WTC11 (cell line): ENCODE measurements around the gene AHNAK. TPM values are rescaled to one million over a fixed set of nuclear protein-coding genes. Genes with fewer than 3 reads are reported as not detected.

Source experiments
- ATAC-seq: fragments of 200-7000 bp; cut with Tn5 transposase; 2 replicates; pipeline ENCODE4 v1.10.0; 2021; ENCODE audit warnings: mild to moderate bottlenecking, moderate library complexity
- CTCF ChIA-PET: fragments of 300-600 bp; sonication (Branson Sonifier 250); formaldehyde crosslinking; loops from one replicate; lab custom pipeline; 2021; ENCODE audit warnings: antibody characterized with exemption; lab: Charles Lee
- POLR2A ChIA-PET: fragments of 350-600 bp; sonication (Branson Sonifier 250); formaldehyde crosslinking; loops from one replicate; lab custom pipeline; 2021; ENCODE audit warnings: antibody characterized with exemption; lab: Charles Lee
- DNase-seq: peaks from one replicate; pipeline ENCODE4 v3.0.0; 2021; ENCODE audit warnings: low spot score
- H3K27ac Mint-ChIP-seq: 2 replicates; pipeline ENCODE4 v1.8.0; 2021; ENCODE audit warnings: mixed read lengths
- H3K27me3 Mint-ChIP-seq: 2 replicates; pipeline ENCODE4 v1.8.0; 2021; ENCODE audit warnings: low read depth, mild to moderate bottlenecking, moderate library complexity, mixed read lengths
- H3K36me3 Mint-ChIP-seq: 2 replicates; pipeline ENCODE4 v1.8.0; 2021; ENCODE audit warnings: mixed read lengths
- H3K4me1 Mint-ChIP-seq: 2 replicates; pipeline ENCODE4 v1.8.0; 2022; ENCODE audit warnings: mixed read lengths
- H3K4me3 Mint-ChIP-seq: 2 replicates; pipeline ENCODE4 v1.8.0; 2021; ENCODE audit warnings: mild to moderate bottlenecking, moderate library complexity, mixed read lengths
- H3K9me3 Mint-ChIP-seq: 2 replicates; pipeline ENCODE4 v1.8.0; 2021; ENCODE audit warnings: mixed read lengths
- CREM ChIP-seq: sonication (generic); formaldehyde crosslinking; IDR thresholded peaks from 2 replicates; pipeline ENCODE4 v1.8.1; 2022; ENCODE audit warnings: mild to moderate bottlenecking, missing genetic modification reagents, moderate library complexity
- ELF4 ChIP-seq: sonication (generic); formaldehyde crosslinking; IDR thresholded peaks from 2 replicates; pipeline ENCODE4 v1.8.1; 2022; ENCODE audit warnings: low read depth, mild to moderate bottlenecking, moderate library complexity, missing genetic modification reagents
- EMX1 ChIP-seq: fragments of 250-450 bp; sonication (Bioruptor Pico); IDR thresholded peaks from 2 replicates; pipeline ENCODE4 v1.8.0; 2021; ENCODE audit warnings: mild to moderate bottlenecking
- FOXP1 ChIP-seq: sonication (generic); formaldehyde crosslinking; IDR thresholded peaks from 2 replicates; pipeline ENCODE4 v1.8.0; 2022; ENCODE audit warnings: missing genetic modification reagents, mild to moderate bottlenecking, moderate library complexity, borderline replicate concordance
- JAZF1 ChIP-seq: fragments of 250-450 bp; sonication (Bioruptor Pico); IDR thresholded peaks from 2 replicates; pipeline ENCODE4 v1.9.0; 2021; ENCODE audit warnings: moderate library complexity, mild to moderate bottlenecking, inconsistent platforms
- SMAD4 ChIP-seq: sonication (generic); formaldehyde crosslinking; IDR thresholded peaks from 2 replicates; pipeline ENCODE4 v1.8.0; 2022; ENCODE audit warnings: mild to moderate bottlenecking, missing genetic modification reagents
- SP1 ChIP-seq: sonication (generic); formaldehyde crosslinking; conservative IDR thresholded peaks from 2 replicates; pipeline ENCODE4 v1.8.1; 2022; ENCODE audit warnings: missing genetic modification reagents
- TEAD1 ChIP-seq: sonication (generic); formaldehyde crosslinking; IDR thresholded peaks from 2 replicates; pipeline ENCODE4 v1.8.0; 2022; ENCODE audit warnings: mild to moderate bottlenecking, missing genetic modification reagents
- TP53 ChIP-seq: sonication (generic); formaldehyde crosslinking; IDR thresholded peaks from 2 replicates; pipeline ENCODE4 v1.8.1; 2023; ENCODE audit warnings: mild to moderate bottlenecking, missing genetic modification reagents
- ZNF219 ChIP-seq: sonication (generic); formaldehyde crosslinking; IDR thresholded peaks from 2 replicates; pipeline ENCODE4 v1.8.0; 2023; ENCODE audit warnings: missing genetic modification reagents, mild to moderate bottlenecking, borderline replicate concordance
- ZNF232 ChIP-seq: sonication (generic); formaldehyde crosslinking; IDR thresholded peaks from 2 replicates; pipeline ENCODE4 v1.8.0; 2022; ENCODE audit warnings: mild to moderate bottlenecking, missing genetic modification reagents
- ZNF317 ChIP-seq: sonication (generic); formaldehyde crosslinking; IDR thresholded peaks from 2 replicates; pipeline ENCODE4 v1.8.1; 2023; ENCODE audit warnings: low read depth, mild to moderate bottlenecking, moderate library complexity, missing genetic modification reagents, borderline replicate concordance
- ZNF416 ChIP-seq: fragments of 250-450 bp; sonication (Bioruptor Pico); IDR thresholded peaks from 2 replicates; pipeline ENCODE4 v1.9.0; 2021; ENCODE audit warnings: mild to moderate bottlenecking, inconsistent platforms
- ZNF423 ChIP-seq: fragments of 250-450 bp; sonication (Bioruptor Pico); IDR thresholded peaks from 2 replicates; pipeline ENCODE4 v2.1.2; 2022; ENCODE audit warnings: mild to moderate bottlenecking, moderate library complexity
- ZNF671 ChIP-seq: fragments of 250-450 bp; sonication (Bioruptor Pico); IDR thresholded peaks from 2 replicates; pipeline ENCODE4 v1.8.0; 2021; ENCODE audit warnings: mild to moderate bottlenecking
- total RNA-seq: library from RNA; stranded (reverse); gene quantifications from 3 replicates; pipeline ENCODE4 v1.2.3, GENCODE V29; 2021
- TF ChIP-seq, protein P1 (sequence below): sonication (generic); formaldehyde crosslinking; conservative IDR thresholded peaks from 2 replicates; pipeline ENCODE4 v1.8.1; 2022; ENCODE audit warnings: mild to moderate bottlenecking, missing genetic modification reagents
- TF ChIP-seq, protein P2 (sequence below): fragments of 250-450 bp; sonication (Bioruptor Pico); IDR thresholded peaks from 2 replicates; pipeline ENCODE4 v1.9.0; 2021; ENCODE audit warnings: mild to moderate bottlenecking
- TF ChIP-seq, protein P3 (sequence below): sonication (generic); formaldehyde crosslinking; IDR thresholded peaks from 2 replicates; pipeline ENCODE4 v1.8.0; 2022; ENCODE audit warnings: mild to moderate bottlenecking, missing genetic modification reagents
- TF ChIP-seq, protein P4 (sequence below): sonication (generic); formaldehyde crosslinking; IDR thresholded peaks from 2 replicates; pipeline ENCODE4 v1.8.1; 2022; ENCODE audit warnings: mild to moderate bottlenecking, moderate library complexity, missing genetic modification reagents
- TF ChIP-seq, protein P5 (sequence below): sonication (generic); formaldehyde crosslinking; IDR thresholded peaks from 2 replicates; pipeline ENCODE4 v1.8.0; 2022; ENCODE audit warnings: mild to moderate bottlenecking, missing genetic modification reagents

AHNAK gene
- total RNA-seq, 1 experiment from 2014 or later, result 21.0 TPM

DNA sequence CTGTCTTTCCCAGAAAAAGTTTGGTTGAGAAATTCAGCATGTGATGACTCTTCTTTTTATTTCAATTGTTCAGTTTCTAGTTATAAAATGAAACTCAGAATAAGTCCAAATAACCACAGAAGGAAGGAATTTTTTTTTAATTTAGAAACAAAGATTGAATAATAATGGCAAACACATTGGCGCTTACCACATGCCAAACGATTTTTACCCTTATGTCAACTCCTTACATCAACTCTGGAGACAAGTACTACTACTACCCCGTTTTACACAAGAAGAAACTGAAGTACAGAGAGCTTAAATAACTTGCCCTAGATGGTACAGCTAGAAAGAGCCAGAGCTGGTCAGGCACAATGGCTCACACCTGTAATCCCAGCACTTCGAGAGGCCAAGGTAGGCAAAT, 52.4 kb downstream of the AHNAK start:
- no peak overlapping the region for H3K27ac Mint-ChIP-seq
- ATAC-seq (no peak), DNase-seq (no peak)
- ChIA-PET CTCF (interaction anchor here (1.0 to 2.9 kb wide), 3 partner anchors 48 to 99 kb away, joined by 3 to 21 read pairs (median 7); no protein-coding TSS in a partner anchor), POLR2A (no interaction called here)
- no peaks in the 10 kb centered on the region for H3K27me3 Mint-ChIP-seq
- H3K4me3 Mint-ChIP-seq, result no peak overlapping the region
- no peak for TF ChIP-seq ZNF317 (CRISPR knock-in tag)
- no peak for TF ChIP-seq ZNF671
- H3K36me3 Mint-ChIP-seq, result no peaks in the 10 kb centered on the region
- H3K4me1 Mint-ChIP-seq, result no peaks in the 10 kb centered on the region
- no peaks in the 10 kb centered on the region for H3K9me3 Mint-ChIP-seq

DNA sequence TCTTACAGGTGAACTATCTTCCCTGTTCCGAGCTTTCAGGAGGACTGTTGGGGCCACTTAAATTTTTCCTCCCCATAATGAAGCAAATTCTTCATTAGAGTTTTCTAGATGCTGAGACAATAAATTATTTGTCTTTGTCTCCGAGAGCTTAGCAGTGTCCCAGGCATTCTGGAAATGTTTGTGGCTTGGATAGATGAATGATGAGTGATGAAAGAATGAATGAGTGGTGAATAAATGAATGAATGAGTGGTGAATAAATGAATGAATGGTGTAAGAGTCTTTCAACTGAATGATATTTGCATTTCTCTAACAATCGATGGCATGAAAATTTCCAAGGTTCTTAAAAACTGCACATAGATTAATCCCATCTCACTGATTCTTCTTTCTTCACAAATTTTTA, 52.8 kb downstream of the AHNAK start:
- Mint-ChIP-seq H3K27ac (no peak overlapping the region), H3K4me3 (no peak overlapping the region), H3K27me3 (no peaks in the 10 kb centered on the region), H3K36me3 (no peaks in the 10 kb centered on the region), H3K4me1 (no peaks in the 10 kb centered on the region)
- ATAC-seq, result no peak
- DNase-seq, result no peak
- CTCF ChIA-PET, result interaction anchor here (1.0 to 2.9 kb wide), 3 partner anchors 49 to 99 kb away, joined by 3 to 21 read pairs (median 7); no protein-coding TSS in a partner anchor
- POLR2A ChIA-PET, result no interaction called here
- no peak for TF ChIP-seq ZNF232
- TF ChIP-seq ELF4 (CRISPR knock-in tag), result no peak
- no peak for TF ChIP-seq CREM (CRISPR knock-in tag)
- no peak for TF ChIP-seq TEAD1
- TF ChIP-seq, protein P1, sequence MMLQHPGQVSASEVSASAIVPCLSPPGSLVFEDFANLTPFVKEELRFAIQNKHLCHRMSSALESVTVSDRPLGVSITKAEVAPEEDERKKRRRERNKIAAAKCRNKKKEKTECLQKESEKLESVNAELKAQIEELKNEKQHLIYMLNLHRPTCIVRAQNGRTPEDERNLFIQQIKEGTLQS, result no peak
- TF ChIP-seq ZNF423 (CRISPR knock-in tag), result no peak
- TF ChIP-seq TP53 (CRISPR knock-in tag), result no peak
- TF ChIP-seq EMX1 (CRISPR knock-in tag), result no peak
- TF ChIP-seq SP1 (CRISPR knock-in tag), result no peak
- TF ChIP-seq FOXP1, result no peak
- TF ChIP-seq ZNF416 (CRISPR knock-in tag), result no peak
- no peak for TF ChIP-seq SMAD4 (CRISPR knock-in tag)
- TF ChIP-seq, protein P2, sequence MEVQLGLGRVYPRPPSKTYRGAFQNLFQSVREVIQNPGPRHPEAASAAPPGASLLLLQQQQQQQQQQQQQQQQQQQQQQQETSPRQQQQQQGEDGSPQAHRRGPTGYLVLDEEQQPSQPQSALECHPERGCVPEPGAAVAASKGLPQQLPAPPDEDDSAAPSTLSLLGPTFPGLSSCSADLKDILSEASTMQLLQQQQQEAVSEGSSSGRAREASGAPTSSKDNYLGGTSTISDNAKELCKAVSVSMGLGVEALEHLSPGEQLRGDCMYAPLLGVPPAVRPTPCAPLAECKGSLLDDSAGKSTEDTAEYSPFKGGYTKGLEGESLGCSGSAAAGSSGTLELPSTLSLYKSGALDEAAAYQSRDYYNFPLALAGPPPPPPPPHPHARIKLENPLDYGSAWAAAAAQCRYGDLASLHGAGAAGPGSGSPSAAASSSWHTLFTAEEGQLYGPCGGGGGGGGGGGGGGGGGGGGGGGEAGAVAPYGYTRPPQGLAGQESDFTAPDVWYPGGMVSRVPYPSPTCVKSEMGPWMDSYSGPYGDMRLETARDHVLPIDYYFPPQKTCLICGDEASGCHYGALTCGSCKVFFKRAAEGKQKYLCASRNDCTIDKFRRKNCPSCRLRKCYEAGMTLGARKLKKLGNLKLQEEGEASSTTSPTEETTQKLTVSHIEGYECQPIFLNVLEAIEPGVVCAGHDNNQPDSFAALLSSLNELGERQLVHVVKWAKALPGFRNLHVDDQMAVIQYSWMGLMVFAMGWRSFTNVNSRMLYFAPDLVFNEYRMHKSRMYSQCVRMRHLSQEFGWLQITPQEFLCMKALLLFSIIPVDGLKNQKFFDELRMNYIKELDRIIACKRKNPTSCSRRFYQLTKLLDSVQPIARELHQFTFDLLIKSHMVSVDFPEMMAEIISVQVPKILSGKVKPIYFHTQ (CRISPR knock-in tag), result no peak
- TF ChIP-seq, protein P3, sequence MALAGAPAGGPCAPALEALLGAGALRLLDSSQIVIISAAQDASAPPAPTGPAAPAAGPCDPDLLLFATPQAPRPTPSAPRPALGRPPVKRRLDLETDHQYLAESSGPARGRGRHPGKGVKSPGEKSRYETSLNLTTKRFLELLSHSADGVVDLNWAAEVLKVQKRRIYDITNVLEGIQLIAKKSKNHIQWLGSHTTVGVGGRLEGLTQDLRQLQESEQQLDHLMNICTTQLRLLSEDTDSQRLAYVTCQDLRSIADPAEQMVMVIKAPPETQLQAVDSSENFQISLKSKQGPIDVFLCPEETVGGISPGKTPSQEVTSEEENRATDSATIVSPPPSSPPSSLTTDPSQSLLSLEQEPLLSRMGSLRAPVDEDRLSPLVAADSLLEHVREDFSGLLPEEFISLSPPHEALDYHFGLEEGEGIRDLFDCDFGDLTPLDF (CRISPR knock-in tag), result no peak
- TF ChIP-seq, protein P4, sequence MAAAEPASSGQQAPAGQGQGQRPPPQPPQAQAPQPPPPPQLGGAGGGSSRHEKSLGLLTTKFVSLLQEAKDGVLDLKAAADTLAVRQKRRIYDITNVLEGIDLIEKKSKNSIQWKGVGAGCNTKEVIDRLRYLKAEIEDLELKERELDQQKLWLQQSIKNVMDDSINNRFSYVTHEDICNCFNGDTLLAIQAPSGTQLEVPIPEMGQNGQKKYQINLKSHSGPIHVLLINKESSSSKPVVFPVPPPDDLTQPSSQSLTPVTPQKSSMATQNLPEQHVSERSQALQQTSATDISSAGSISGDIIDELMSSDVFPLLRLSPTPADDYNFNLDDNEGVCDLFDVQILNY (CRISPR knock-in tag), result no peak
- no peak for TF ChIP-seq JAZF1 (CRISPR knock-in tag)
- no peak for TF ChIP-seq ZNF219 (CRISPR knock-in tag)
- TF ChIP-seq, protein P5, sequence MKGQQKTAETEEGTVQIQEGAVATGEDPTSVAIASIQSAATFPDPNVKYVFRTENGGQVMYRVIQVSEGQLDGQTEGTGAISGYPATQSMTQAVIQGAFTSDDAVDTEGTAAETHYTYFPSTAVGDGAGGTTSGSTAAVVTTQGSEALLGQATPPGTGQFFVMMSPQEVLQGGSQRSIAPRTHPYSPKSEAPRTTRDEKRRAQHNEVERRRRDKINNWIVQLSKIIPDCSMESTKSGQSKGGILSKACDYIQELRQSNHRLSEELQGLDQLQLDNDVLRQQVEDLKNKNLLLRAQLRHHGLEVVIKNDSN, result no peak
- TF ChIP-seq, all 79 proteins: peak for 0
- no peaks in the 10 kb centered on the region for H3K9me3 Mint-ChIP-seq
